Liver (tissue), 9 donors: ENCODE results near the gene DUSP21. TPM values are rescaled to one million over a fixed set of nuclear protein-coding genes. Genes with fewer than 3 reads are reported as not detected.

Source experiments
- DNase-seq: peaks from one replicate; pipeline ENCODE4 v3.0.0-alpha.2; 2017; ENCODE audit warnings: low spot score
- H3K27ac ChIP-seq, 2 donors: one replicate each; pipeline ENCODE4 v1.7.0; 2013; ENCODE audit warnings: inconsistent platforms in 2 of 2, low read length in 2 of 2, control low read depth in 1 of 2, low read depth in 1 of 2, mild to moderate bottlenecking in 1 of 2
- H3K27me3 ChIP-seq, 4 donors: one replicate each; pipeline versions ENCODE4 v1.6.1 to v1.7.0; 2013; ENCODE audit warnings: low read length in 3 of 4, inconsistent platforms in 1 of 4, mild to moderate bottlenecking in 1 of 4, moderate library complexity in 1 of 4; ENCODE audit not compliant: control insufficient read depth in 4 of 4, insufficient read depth in 4 of 4
- H3K36me3 ChIP-seq, 4 donors: one replicate each; pipeline versions ENCODE4 v1.6.1 to v1.7.0; 2013; ENCODE audit warnings: low read length in 3 of 4, mild to moderate bottlenecking in 3 of 4, low read depth in 1 of 4, moderate library complexity in 1 of 4; ENCODE audit not compliant: control insufficient read depth in 4 of 4, insufficient read depth in 3 of 4
- H3K4me1 ChIP-seq, 4 donors: one replicate each; pipeline versions ENCODE4 v1.6.1 to v1.7.0; 2013; ENCODE audit warnings: low read length in 3 of 4, mild to moderate bottlenecking in 3 of 4, moderate library complexity in 1 of 4; ENCODE audit not compliant: control insufficient read depth in 4 of 4, insufficient read depth in 4 of 4
- H3K4me3 ChIP-seq, 3 donors: one replicate each; pipeline versions ENCODE4 v1.6.1 to v1.7.0; 2013; ENCODE audit warnings: low read length in 3 of 3, control low read depth in 1 of 3, low read depth in 1 of 3, mild to moderate bottlenecking in 1 of 3
- H3K9ac ChIP-seq, 2 donors: one replicate each; pipeline ENCODE4 v1.7.0; 2013; ENCODE audit warnings: low read length in 2 of 2, mild to moderate bottlenecking in 2 of 2, moderate library complexity in 2 of 2, control low read depth in 1 of 2, low read depth in 1 of 2
- H3K9me3 ChIP-seq, 4 donors: one replicate each; pipeline versions ENCODE4 v1.6.1 to v1.7.0; 2013; ENCODE audit warnings: low read length in 3 of 4; ENCODE audit not compliant: control insufficient read depth in 4 of 4
- EGR1 ChIP-seq, 2 donors: IDR thresholded peaks; 2 replicates each; pipeline ENCODE4 v1.6.1; 2016 to 2018; ENCODE audit warnings: antibody characterized with exemption in 2 of 2, low read depth in 2 of 2
- FOXA1 ChIP-seq: IDR thresholded peaks from 2 replicates; pipeline ENCODE4 v1.6.1; 2016; ENCODE audit warnings: antibody characterized with exemption
- FOXA2 ChIP-seq: IDR thresholded peaks from 2 replicates; pipeline ENCODE4 v1.6.1; 2016; ENCODE audit warnings: antibody characterized with exemption
- HNF4A ChIP-seq, 2 donors: conservative IDR thresholded peaks; 2 replicates each; pipeline ENCODE4 v1.6.1; 2016; ENCODE audit warnings: antibody characterized with exemption in 2 of 2, mild to moderate bottlenecking in 2 of 2
- HNF4G ChIP-seq: IDR thresholded peaks from 2 replicates; pipeline ENCODE4 v1.6.1; 2016; ENCODE audit warnings: antibody characterized with exemption
- JUND ChIP-seq, 2 donors: IDR thresholded peaks; 2 replicates each; pipeline ENCODE4 v1.6.1; 2016; ENCODE audit warnings: antibody characterized with exemption in 2 of 2
- NR2F2 ChIP-seq: IDR thresholded peaks from 2 replicates; pipeline ENCODE4 v1.6.1; 2016; ENCODE audit warnings: antibody characterized with exemption
- RAD21 ChIP-seq, 2 donors: IDR thresholded peaks; 2 replicates each; pipeline ENCODE4 v1.6.1; 2016; ENCODE audit warnings: antibody characterized with exemption in 2 of 2, mild to moderate bottlenecking in 2 of 2
- RXRA ChIP-seq, 2 donors: IDR thresholded peaks; 2 replicates each; pipeline ENCODE4 v1.6.1; 2017 to 2018; ENCODE audit warnings: antibody characterized with exemption in 2 of 2, mild to moderate bottlenecking in 1 of 2
- TAF1 ChIP-seq: conservative IDR thresholded peaks from 2 replicates; pipeline ENCODE4 v1.6.1; 2016; ENCODE audit warnings: antibody characterized with exemption, mild to moderate bottlenecking
- YY1 ChIP-seq: IDR thresholded peaks from 2 replicates; pipeline ENCODE4 v1.6.1; 2016; ENCODE audit warnings: antibody characterized with exemption, mild to moderate bottlenecking
- WGBS: extraction: QIAGEN DNeasy Blood & Tissue Kit; methylation state at CpG from one replicate; pipeline ENCODE4 v1.1.7; 2013; 5-methylcytosine and 5-hydroxymethylcytosine counted together
- polyA plus RNA-seq, 2 donors: library from polyadenylated mRNA; stranded (reverse) in 1 of 2; unstranded in 1 of 2; fragments of 200-250 nt in 1 of 2; fragments of >200 nt in 1 of 2; fragmentation: Nextera tagmentation in 1 of 2; extraction: Ambion mirVana in 1 of 2; gene quantifications; one replicate each; pipeline versions ENCODE4 v1.2.1 to v1.2.3, GENCODE V29; 2013 to 2015
- total RNA-seq, 2 donors: library from RNA; depleted of rRNA; stranded (reverse); fragments of >200 nt; gene quantifications; one replicate each; pipeline ENCODE4 v1.2.3, GENCODE V29; 2014
- TF ChIP-seq, protein P1 (sequence below): IDR thresholded peaks from 2 replicates; pipeline ENCODE4 v1.6.1; 2016; ENCODE audit warnings: antibody characterized with exemption, mild to moderate bottlenecking
- TF ChIP-seq, protein P2 (sequence below): fragments of 150-350 bp; IDR thresholded peaks from 2 replicates; pipeline ENCODE4 v1.5.1; 2017; ENCODE audit warnings: improper control_type of control experiment, low read depth, low read length; ENCODE audit not compliant: missing input control
- donor health status: healthy.
- donor health status: healthy.
- donor health status: healthy.
- donor health status: healthy.
- donor health status: healthy.

DUSP21 gene
- total and polyA plus RNA-seq, 4 donors, result 1.6 TPM; not detected in 3

DNA sequence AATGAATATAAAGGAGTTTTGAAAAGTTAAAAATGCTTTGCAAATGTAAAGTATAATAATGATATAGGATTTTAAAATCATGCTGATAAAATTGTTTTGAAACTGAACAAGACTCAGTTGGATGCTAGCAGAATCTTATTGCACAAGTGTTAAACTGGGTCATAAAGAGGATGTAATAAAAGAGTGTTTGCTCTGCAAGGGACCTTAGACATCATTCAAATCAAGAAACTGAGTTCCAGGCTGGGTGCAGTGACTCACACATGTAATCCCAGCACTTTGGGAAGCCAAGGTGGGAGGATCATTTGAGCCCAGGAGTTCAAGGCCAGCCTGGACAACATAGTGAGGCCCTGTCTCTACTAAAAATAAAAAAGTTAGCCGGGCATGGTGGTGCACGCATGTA lies 27.5 kb upstream of the DUSP21 start:
- TF ChIP-seq HNF4A (conservative IDR thresholded peaks at IDR 0.05) (no peak), HNF4G (no peak), FOXA1 (no peak), EGR1 (IDR thresholded peaks at IDR 0.05; ENCODE audit: low read depth in 2 of 2) (no peak), TAF1 (no peak), YY1 (no peak), FOXA2 (no peak)
- TF ChIP-seq, protein P1, sequence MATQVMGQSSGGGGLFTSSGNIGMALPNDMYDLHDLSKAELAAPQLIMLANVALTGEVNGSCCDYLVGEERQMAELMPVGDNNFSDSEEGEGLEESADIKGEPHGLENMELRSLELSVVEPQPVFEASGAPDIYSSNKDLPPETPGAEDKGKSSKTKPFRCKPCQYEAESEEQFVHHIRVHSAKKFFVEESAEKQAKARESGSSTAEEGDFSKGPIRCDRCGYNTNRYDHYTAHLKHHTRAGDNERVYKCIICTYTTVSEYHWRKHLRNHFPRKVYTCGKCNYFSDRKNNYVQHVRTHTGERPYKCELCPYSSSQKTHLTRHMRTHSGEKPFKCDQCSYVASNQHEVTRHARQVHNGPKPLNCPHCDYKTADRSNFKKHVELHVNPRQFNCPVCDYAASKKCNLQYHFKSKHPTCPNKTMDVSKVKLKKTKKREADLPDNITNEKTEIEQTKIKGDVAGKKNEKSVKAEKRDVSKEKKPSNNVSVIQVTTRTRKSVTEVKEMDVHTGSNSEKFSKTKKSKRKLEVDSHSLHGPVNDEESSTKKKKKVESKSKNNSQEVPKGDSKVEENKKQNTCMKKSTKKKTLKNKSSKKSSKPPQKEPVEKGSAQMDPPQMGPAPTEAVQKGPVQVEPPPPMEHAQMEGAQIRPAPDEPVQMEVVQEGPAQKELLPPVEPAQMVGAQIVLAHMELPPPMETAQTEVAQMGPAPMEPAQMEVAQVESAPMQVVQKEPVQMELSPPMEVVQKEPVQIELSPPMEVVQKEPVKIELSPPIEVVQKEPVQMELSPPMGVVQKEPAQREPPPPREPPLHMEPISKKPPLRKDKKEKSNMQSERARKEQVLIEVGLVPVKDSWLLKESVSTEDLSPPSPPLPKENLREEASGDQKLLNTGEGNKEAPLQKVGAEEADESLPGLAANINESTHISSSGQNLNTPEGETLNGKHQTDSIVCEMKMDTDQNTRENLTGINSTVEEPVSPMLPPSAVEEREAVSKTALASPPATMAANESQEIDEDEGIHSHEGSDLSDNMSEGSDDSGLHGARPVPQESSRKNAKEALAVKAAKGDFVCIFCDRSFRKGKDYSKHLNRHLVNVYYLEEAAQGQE, result no peak
- TF ChIP-seq, protein P2, sequence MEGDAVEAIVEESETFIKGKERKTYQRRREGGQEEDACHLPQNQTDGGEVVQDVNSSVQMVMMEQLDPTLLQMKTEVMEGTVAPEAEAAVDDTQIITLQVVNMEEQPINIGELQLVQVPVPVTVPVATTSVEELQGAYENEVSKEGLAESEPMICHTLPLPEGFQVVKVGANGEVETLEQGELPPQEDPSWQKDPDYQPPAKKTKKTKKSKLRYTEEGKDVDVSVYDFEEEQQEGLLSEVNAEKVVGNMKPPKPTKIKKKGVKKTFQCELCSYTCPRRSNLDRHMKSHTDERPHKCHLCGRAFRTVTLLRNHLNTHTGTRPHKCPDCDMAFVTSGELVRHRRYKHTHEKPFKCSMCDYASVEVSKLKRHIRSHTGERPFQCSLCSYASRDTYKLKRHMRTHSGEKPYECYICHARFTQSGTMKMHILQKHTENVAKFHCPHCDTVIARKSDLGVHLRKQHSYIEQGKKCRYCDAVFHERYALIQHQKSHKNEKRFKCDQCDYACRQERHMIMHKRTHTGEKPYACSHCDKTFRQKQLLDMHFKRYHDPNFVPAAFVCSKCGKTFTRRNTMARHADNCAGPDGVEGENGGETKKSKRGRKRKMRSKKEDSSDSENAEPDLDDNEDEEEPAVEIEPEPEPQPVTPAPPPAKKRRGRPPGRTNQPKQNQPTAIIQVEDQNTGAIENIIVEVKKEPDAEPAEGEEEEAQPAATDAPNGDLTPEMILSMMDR, result no peak
- H3K27me3 ChIP-seq, result no peaks in the 10 kb centered on the region
- 82% methylated on average over 2 of the region's 2 CpGs for WGBS

DNA sequence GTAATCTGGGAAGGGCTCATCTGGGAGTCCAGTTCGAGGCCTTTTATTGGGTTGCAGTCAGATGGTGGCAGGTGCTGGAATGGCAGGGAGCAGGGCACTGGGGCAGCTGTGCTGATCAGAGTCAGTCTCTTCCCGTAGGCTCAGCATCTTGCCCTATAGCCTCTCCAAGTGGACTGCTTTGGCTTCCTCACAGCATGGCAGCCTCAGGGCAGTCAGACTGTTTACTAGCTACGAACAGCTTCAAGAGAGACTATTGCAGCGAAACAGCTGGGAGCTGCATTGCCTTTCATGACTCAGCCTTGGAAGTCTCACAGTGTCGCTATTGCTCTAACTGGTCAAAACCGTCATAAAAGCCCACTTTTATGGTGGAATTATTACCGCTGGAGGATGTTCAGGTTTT lies 26.8 kb upstream of the DUSP21 start:
- H3K27me3 ChIP-seq, result no peaks in the 10 kb centered on the region
- H3K9me3 ChIP-seq, result peaks cover 0 to 3% (median 0%) of the 10 kb centered on the region in 4 donors
- H3K27ac ChIP-seq, result no peak overlapping the region

More for the DNA sequence above, 27.5 kb upstream of the DUSP21 start:
- Histone ChIP-seq H3K9me3 (peaks cover 0 to 3% (median 0%) of the 10 kb centered on the region in 4 donors), H3K4me1 (no peaks in the 10 kb centered on the region), H3K4me3 (no peak overlapping the region), H3K36me3 (no peaks in the 10 kb centered on the region), H3K27ac (no peak overlapping the region), H3K9ac (no peak overlapping the region)
- DNase-seq, result no peak

More for the DNA sequence above, 26.8 kb upstream of the DUSP21 start:
- TF ChIP-seq NR2F2 (no peak), TAF1 (no peak), FOXA2 (no peak), RAD21 (IDR thresholded peaks at IDR 0.05) (no peak), EGR1 (IDR thresholded peaks at IDR 0.05; ENCODE audit: low read depth in 2 of 2) (no peak), YY1 (no peak), JUND (IDR thresholded peaks at IDR 0.05) (no peak), RXRA (IDR thresholded peaks at IDR 0.05) (no peak)
- TF ChIP-seq, protein P2, result no peak
- no peak overlapping the region for H3K9ac ChIP-seq
- no peaks in the 10 kb centered on the region for H3K36me3 ChIP-seq
- H3K4me3 ChIP-seq, result no peak overlapping the region
- DNase-seq, result no peak
- H3K4me1 ChIP-seq, result no peaks in the 10 kb centered on the region
- 95% methylated on average over 7 of the region's 7 CpGs for WGBS
